A673 (cell line): Measurements from ENCODE around the gene GABRP. TPM values are rescaled to one million over a fixed set of nuclear protein-coding genes. Genes with fewer than 3 reads are reported as not detected.

Source experiments
- BruUV-seq: library from RNA; stranded (reverse); fragments of 400-500 nt; replicated peaks from 2 replicates; lab custom pipeline; 2021; lab: Mats Ljungman, UMichigan
- CTCF ChIA-PET: fragments of 300-600 bp; sonication (Branson Sonifier 250); formaldehyde crosslinking; loops from one replicate; lab custom pipeline; 2022; ENCODE audit warnings: antibody characterized with exemption; lab: Charles Lee
- POLR2A ChIA-PET: fragments of 300-600 bp; sonication (Branson Sonifier 250); formaldehyde crosslinking; loops from one replicate; lab custom pipeline; 2022; ENCODE audit warnings: antibody characterized with exemption; ENCODE audit not compliant: low non-redundant PET; lab: Charles Lee
- DNase-seq: peaks from one replicate; pipeline ENCODE4 v3.0.0-alpha.2; 2015; ENCODE audit warnings: low spot score
- H3K27ac ChIP-seq: fragments of 200-600 bp; sonication (generic); 2 replicates; pipeline ENCODE4 v1.5.1; 2016; ENCODE audit warnings: mixed run types, low read depth, mild to moderate bottlenecking, mixed read lengths, antibody characterized with exemption, low read length; ENCODE audit not compliant: poor library complexity, severe bottlenecking
- H3K27me3 ChIP-seq: fragments of 200-600 bp; sonication (generic); replicated peaks from 2 replicates; pipeline ENCODE4 v1.6.1; 2017; ENCODE audit warnings: mixed run types, low read depth, mild to moderate bottlenecking, mixed read lengths, antibody characterized with exemption, low read length; ENCODE audit not compliant: insufficient read depth, poor library complexity
- H3K36me3 ChIP-seq: fragments of 200-600 bp; sonication (generic); 2 replicates; pipeline ENCODE4 v1.6.1; 2016; ENCODE audit warnings: mixed run types, mild to moderate bottlenecking, mixed read lengths, antibody characterized with exemption, low read length; ENCODE audit not compliant: insufficient read depth, poor library complexity, severe bottlenecking
- H3K4me1 ChIP-seq: fragments of 200-600 bp; sonication (generic); 2 replicates; pipeline ENCODE4 v1.6.1; 2017; ENCODE audit warnings: mixed run types, mild to moderate bottlenecking, mixed read lengths, antibody characterized with exemption, low read length; ENCODE audit not compliant: insufficient read depth, poor library complexity, severe bottlenecking
- H3K4me3 ChIP-seq: fragments of 200-600 bp; sonication (generic); 2 replicates; pipeline ENCODE4 v1.5.1; 2016; ENCODE audit warnings: low read depth, mixed run types, mild to moderate bottlenecking, mixed read lengths, low read length; ENCODE audit not compliant: poor library complexity, severe bottlenecking
- H3K9me3 ChIP-seq: fragments of 200-600 bp; sonication (generic); 2 replicates; pipeline ENCODE4 v1.6.1; 2016; ENCODE audit warnings: mixed run types, low read depth, mild to moderate bottlenecking, mixed read lengths, antibody characterized with exemption, low read length; ENCODE audit not compliant: poor library complexity, severe bottlenecking
- CTCF ChIP-seq: fragments of 300-800, 200-600 bp; sonication (generic); conservative IDR thresholded peaks from 2 replicates; pipeline ENCODE4 v1.5.1; 2017; ENCODE audit warnings: low read depth, mild to moderate bottlenecking, antibody characterized with exemption, low read length, moderate library complexity, mixed read lengths
- EZH2 ChIP-seq: fragments of 200-600 bp; sonication (generic); IDR thresholded peaks from 2 replicates; pipeline ENCODE4 v1.6.1; 2017; ENCODE audit warnings: borderline replicate concordance, low read depth, mild to moderate bottlenecking, mixed read lengths, antibody characterized with exemption, low read length; ENCODE audit not compliant: poor library complexity, severe bottlenecking
- intact Hi-C: fragments of 100-400 bp; cut with micrococcal nuclease; formaldehyde crosslinking; loops from one replicate; pipeline ENCODE4 v1.10.0; 2022; ENCODE audit not compliant: unreplicated experiment
- total RNA-seq: library from RNA; stranded (reverse); gene quantifications from 2 replicates; pipeline ENCODE4 v1.2.3, GENCODE V29; 2021

GABRP gene
- total RNA-seq, 1 experiment from 2014 or later, result 0.09 TPM

- CTCF ChIA-PET, result no interaction called here
- no peak for DNase-seq
These were observed 41.7 kb upstream of the GABRP start for GRCh38 chr5:170741801-170742200.

GRCh38 chr5:170743876-170744212 lies 39.7 kb upstream of the GABRP start:
- POLR2A ChIA-PET, result no interaction called here
- Histone ChIP-seq H3K4me3 (no peak overlapping the region), H3K27me3 (peaks cover 11% of the 10 kb centered on the region), H3K9me3 (no peaks in the 10 kb centered on the region), H3K27ac (no peak overlapping the region), H3K36me3 (no peaks in the 10 kb centered on the region), H3K4me1 (no peaks in the 10 kb centered on the region)
- intact Hi-C loops, result loop anchor here (1.0 to 10.0 kb wide), 3 partner anchors 47 to 593 kb away; no protein-coding TSS in a partner anchor
- no TSS peak for BruUV-seq
- DNase-seq, result peak; percentile 2
- TF ChIP-seq EZH2 (no peak), CTCF (no peak)
- CTCF ChIA-PET, result interaction anchor here (1.5 kb wide), 1 partner anchor 599 kb away, joined by 3 read pairs; no protein-coding TSS in a partner anchor

More at GRCh38 chr5:170741801-170742200, 41.7 kb upstream of the GABRP start:
- no TSS peak for BruUV-seq
- peaks cover 6% of the 10 kb centered on the region for H3K27me3 ChIP-seq
- intact Hi-C loops, result loop anchor here (10.0 kb wide), 1 partner anchor 423 kb away; no protein-coding TSS in a partner anchor
- H3K27ac ChIP-seq, result no peak overlapping the region
- no peaks in the 10 kb centered on the region for H3K4me1 ChIP-seq
- H3K36me3 ChIP-seq, result no peaks in the 10 kb centered on the region
- H3K9me3 ChIP-seq, result no peaks in the 10 kb centered on the region
- H3K4me3 ChIP-seq, result no peak overlapping the region
- no peak for TF ChIP-seq EZH2
- no peak for TF ChIP-seq CTCF
- POLR2A ChIA-PET, result no interaction called here

- Histone ChIP-seq H3K27me3 (peaks cover 23% of the 10 kb centered on the region), H3K27ac (no peak overlapping the region), H3K4me3 (no peak overlapping the region), H3K36me3 (no peaks in the 10 kb centered on the region), H3K9me3 (no peaks in the 10 kb centered on the region), H3K4me1 (no peaks in the 10 kb centered on the region)
- ChIA-PET CTCF (interaction anchor here (0.6 kb wide), 1 partner anchor 415 kb away, joined by 4 read pairs; no protein-coding TSS in a partner anchor), POLR2A (no interaction called here)
- DNase-seq, result no peak
- intact Hi-C loops, result loop anchor here (10.0 kb wide), 1 partner anchor 419 kb away; no protein-coding TSS in a partner anchor
- no peak for TF ChIP-seq EZH2
- no peak for TF ChIP-seq CTCF
- no TSS peak for BruUV-seq
These were observed 37.9 kb upstream of the GABRP start for GRCh38 chr5:170745481-170746071.
